HG03378 (cell line): ENCODE data around the gene STAT5B.
"Not testable (repeated sequence)": the region's sequence is repeated elsewhere in the genome, so short reads cannot be mapped to it uniquely, and the experiment has no call there.

ENCODE experiments used
- ATAC-seq: cut with Tn5 transposase; IDR thresholded peaks from one replicate; pipeline ENCODE4 v1.9.1; 2021; ENCODE audit warnings: mild to moderate bottlenecking, moderate library complexity; ENCODE audit not compliant: unreplicated experiment

Gene STAT5B

DNA sequence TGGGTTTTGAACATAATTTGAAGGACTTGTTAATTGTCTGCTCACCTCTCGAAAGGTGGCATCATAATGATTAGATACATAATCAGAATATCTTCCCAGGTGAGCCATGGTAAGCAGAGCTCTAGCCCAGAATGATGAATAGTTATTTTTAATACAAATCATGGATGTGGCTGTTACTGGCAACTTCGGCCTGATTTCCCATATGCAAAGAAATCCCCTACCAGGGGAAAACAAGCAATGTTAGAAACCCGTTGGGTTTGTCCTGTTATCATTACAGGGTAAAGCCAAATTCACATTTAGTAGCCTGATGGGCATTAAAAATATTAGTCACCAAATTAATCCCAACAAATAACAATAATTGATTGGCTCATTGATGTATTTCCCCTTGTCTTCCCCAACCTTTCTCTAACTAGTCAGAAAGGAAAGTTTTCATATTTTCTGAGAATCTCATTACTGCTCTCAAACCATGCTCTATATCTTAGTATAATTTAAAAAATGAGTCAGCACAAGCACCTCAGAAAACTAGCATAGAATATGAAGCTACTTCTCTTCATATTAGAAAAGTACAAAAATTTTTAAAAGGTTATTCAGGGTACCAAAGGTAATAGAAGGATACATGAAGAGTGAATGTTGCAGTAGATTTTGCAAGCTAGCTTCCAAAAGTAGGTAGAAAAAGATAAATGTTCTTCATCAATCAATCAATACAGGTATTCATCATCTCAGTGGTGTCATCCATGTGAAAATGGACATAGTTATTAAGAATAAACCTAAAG, 5.0 kb downstream of the STAT5B start:
- ATAC-seq = no peak

- ATAC-seq = no peak
Measured at GRCh38 chr17:42270596-42270995, 5.6 kb downstream of the STAT5B start.

GRCh38 chr17:42270170-42270535, 6.0 kb downstream of the STAT5B start:
- ATAC-seq = no peak

GRCh38 chr17:42268236-42268635, 8.0 kb downstream of the STAT5B start:
- no peak for ATAC-seq

- ATAC-seq = no peak
Measured at GRCh38 chr17:42266918-42267766, 9.0 kb downstream of the STAT5B start.

- ATAC-seq = no peak
Measured at GRCh38 chr17:42266462-42266861, 9.7 kb downstream of the STAT5B start.

DNA sequence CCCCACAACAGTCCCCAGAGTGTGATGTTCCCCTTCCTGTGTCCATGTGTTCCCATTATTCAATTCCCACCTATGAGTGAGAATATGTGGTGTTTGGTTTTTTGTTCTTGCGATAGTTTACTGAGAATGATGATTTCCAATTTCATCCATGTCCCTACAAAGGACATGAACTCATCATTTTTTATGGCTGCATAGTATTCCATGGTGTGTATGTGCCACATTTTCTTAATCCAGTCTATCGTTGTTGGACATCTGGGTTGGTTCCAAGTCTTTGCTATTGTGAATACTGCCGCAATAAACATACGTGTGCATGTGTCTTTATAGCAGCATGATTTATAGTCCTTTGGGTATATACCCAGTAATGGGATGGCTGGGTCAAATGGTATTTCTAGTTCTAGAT, 11.8 kb downstream of the STAT5B start:
- ATAC-seq = not testable (repeated sequence)

DNA sequence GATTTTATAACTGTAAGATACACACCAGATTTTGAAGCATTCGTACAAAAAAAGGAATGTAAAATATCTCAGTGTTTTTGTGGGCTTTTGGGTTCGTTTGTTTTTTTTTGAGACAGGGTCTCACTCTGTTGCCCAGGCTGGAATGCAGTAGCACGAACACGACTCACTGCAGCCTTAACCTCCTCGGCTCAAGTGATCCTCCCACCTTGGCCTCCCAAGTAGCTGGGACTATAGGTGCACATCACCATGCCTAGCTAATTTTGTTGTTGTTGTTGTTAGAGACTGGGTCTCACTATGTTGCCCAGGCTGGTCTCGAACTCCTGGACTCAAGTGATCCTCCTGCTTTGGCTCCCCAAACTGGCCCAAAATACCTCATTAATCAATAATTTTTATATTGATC, 15.9 kb downstream of the STAT5B start:
- no peak for ATAC-seq

GRCh38 chr17:42255445-42255844, 20.7 kb downstream of the STAT5B start:
- no peak for ATAC-seq

DNA sequence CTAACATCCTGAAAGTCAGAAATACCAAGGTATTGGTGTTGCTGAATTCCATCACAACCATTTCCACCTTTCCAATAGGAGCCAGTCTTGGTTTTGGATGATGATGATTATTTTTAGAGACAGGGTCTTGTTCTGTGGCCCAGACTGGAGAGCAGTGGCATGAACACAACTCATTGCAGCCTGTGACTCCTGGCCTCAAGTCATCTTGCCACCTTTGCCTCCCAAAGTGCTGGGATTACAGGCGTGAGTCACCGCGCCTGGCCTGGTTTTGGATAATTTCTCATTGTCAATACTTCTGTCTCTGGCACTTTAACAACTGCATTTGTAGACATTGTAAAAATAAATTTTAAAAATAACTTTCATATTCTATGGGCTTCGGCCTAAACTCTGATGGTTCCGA, 22.6 kb downstream of the STAT5B start:
- no peak for ATAC-seq

GRCh38 chr17:42252597-42253550, 23.3 kb downstream of the STAT5B start:
- ATAC-seq = no peak

DNA sequence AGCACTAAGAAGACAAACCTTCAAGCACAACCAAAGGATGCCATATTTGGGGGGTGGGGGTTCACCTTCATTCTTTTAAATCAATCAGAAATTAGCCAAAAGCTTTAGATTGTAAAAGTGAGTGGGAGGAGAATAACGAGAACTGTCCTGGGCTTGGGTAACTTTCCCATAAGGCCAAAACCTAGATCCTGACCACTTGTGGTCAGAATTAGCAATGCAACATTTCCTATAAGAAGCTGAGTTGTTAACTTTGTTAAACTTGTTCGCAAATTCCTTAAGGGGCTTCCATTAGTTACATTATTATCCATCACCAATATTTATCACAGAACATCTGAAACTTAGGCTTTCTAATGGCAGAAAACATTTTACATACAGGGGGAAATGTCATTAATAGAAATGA, 25.1 kb downstream of the STAT5B start:
- no peak for ATAC-seq

DNA sequence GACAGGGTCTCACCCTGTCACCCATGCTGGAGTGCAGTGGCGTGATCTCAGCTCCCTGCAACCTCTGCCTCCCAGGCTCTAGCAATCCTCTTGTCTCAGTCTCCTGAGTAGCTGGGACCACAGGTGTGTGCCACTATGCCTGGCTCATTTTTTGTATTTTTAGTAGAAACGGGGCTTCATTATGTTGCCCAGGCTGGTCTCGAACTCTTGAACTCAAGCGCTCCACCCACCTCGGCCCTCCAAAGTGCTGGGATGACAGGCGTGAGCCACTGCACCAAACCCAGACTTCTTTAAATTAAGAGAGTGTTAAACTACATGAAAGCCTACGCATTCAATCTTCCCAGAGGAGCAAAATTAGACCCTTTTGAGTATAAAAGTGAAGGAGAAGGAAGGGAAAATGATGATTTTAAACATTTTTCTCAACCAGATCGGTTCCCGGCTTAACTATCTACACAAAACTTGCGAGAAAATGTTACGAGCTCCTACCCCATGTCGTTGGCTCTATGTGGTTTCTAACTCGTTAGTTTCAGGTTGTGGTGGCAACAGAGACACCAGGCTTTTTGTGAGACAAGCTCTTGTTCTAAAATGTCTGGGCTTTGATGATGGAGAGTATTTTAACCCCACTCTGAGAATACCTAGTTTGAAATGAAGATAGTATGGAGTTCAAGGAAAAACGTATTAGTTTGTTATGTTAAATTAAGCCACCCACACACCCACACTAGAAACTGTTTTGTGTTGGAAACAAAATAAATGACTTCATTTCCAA, 26.3 kb downstream of the STAT5B start:
- no peak for ATAC-seq

DNA sequence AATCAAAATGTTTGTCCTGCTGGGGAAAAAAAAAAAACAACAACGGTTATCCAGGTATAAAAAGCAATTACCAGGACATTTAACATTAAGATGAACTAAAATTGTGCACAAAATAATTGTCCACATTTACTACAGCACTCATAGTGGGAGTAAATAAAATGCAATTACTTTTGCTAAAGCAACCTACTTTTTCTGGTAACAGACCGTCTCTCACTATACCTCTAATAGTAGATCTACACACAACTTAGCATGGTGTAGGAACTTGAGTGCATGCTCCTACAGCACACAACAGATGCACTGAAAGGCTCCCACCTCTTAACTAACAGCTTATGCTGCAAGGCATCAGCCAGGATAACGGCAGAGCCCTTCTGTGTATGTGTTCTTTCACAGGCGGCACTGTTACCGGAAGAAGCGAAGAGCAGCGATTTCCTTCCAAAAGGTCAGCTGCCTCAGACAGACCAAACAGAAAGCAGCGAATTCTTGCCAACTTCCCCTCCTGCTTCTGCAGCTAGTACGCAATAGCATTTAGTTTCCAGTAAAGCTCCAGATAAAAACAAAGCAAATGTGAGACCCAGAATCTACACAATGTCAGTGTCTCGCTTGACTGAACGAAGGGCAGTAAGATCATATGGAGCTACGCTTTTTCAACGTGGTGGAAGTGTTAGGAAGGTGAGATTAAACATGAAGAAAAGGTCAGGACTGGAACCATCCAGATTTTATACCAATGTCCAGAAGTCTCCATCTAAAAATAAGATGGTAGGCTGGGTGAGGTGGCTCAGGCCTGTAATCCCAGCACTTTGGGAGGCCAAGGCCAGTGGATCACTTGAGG, 27.6 kb downstream of the STAT5B start:
- ATAC-seq = peak; percentile 61

DNA sequence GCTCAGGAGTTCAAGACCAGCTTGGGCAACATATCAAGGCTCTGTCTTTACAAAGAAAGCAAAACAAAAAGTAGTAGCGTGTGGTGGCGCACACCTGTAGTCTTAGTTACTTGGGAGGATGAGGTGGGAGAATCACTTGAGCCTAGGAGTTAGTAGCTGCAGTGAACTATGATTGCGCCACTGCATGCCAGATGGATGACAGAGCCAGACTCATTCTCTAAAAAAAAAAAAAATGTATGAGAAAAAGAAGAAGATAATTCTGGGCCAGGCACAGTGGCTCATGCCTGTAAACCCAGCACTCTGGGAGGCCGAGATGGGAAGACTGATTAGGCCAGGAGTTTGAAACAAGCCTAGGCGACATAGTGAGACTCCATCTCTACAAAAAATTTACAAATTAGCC, 28.5 kb downstream of the STAT5B start:
- no peak for ATAC-seq

GRCh38 chr17:42246515-42246914, 29.7 kb downstream of the STAT5B start:
- no peak for ATAC-seq

DNA sequence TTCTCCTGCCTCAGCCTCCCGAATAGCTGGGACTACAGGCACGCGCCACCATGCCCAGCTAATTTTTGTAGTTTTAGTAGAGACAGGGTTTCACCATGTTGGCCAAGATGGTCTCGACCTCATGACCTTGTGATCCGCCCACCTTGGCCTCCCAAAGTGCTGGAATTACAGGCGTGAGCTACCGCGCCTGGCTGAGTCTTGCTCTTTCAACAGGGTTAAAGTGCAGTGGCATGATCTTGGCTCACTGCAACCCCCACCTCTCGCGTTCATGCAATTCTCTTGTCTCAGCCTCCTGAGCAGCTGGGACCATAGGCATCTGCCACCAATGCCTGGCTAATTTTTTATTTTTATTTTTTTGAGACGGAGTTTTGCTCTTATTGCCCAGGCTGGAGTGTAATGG, 31.0 kb downstream of the STAT5B start:
- not testable (repeated sequence) for ATAC-seq

- ATAC-seq = not testable (repeated sequence)
Measured at GRCh38 chr17:42244116-42244515, 32.1 kb downstream of the STAT5B start.

DNA sequence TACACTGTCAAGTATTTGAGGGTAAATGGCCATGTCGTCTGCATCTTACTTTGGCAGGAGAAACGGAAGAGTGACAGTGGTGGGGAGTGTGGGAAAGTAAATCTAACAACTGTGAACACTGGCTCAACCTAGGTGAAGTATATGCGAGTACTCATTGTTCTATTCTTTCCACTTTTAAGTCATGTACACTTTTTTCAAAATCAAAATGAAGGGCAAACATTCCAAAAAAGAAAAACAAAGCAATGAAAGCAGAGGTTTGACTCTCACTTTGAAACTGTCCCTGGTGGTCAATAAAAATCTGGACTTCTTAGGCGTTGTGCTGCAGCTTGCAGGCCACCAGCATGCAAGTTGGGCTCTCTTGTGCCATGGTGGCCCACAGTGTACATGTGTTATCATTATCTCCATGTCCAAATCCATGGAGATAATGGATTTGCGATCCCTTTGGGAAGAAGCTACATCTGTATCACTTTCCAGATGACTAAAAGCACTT, 32.7 kb downstream of the STAT5B start:
- no peak for ATAC-seq
